SW 1271 (cell line): ENCODE measurements around the gene POLR2F.
"Not testable (repeated sequence)": the region's sequence is repeated elsewhere in the genome, so short reads cannot be mapped to it uniquely, and the experiment has no call there.

Experiments
- DNase-seq, 2 experiments: peaks; one replicate each; lab custom pipeline; 2025; lab: John Stamatoyannopoulos, UW

POLR2F gene

DNA sequence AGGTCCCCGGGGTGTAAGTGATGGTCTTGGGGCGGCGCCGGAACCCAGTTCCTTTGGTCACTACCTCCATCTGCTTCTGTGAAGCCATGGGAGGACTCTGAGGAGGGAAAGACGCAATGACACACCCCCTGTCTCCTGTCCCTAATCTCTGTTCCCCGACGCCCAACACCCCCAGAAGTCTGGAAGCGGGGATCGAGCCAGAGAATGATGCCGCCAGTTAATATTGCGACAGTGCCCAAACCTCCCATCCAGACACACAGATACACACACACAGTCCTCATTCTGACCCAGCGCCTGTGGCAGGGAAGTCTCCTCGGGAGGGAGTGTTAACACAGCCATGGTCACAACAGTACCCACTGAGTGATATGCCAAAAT lies 450 bp upstream of the POLR2F start:
- DNase-seq: no peak

DNA sequence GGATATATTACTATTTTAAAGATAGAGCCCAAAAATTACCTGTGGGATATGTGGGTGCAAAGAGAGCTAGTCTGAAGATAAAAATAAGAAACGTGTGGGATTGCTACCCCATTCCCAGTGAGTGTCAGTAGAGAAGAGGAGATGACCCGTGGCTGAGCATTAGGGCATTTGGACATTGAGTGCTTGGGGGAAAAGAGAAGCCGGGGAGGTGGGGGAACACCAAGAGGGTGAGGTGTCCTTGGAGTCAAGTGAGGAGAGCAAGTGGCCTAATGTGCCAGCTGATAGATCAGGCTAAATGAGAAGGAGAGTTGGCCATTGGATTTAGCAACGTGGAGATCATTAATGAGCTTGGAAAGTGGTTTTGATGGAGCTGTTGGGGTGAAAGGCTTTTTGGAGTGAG lies 1.2 kb downstream of the POLR2F start:
- no peak for DNase-seq

DNA sequence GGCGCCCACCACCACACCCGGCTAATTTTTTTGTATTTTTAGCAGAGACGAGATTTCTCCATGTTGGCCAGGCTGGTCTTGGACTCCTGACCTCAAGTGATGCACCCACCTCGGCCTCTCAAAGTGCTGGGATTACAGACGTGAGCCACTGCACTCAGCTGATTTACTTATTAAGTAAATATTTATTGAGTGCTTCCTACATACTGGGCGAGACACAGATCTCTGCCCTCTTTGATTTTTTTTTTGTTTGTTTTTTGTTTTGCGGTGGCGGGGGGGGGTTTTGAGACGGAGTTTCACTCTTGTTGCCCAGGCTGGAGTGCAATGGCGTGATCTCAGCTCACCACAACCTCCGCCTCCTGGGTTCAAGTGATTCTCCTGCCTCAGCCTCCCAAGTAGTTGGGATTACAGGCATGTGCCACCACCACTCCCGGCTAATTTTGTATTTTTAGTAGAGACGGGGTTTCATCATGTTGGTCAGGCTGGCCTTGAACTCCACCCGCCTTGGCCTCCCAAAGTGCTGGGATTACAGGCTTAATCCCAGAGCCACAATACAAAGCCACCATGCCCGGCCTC lies 2.4 kb downstream of the POLR2F start:
- not testable (repeated sequence) for DNase-seq

DNA sequence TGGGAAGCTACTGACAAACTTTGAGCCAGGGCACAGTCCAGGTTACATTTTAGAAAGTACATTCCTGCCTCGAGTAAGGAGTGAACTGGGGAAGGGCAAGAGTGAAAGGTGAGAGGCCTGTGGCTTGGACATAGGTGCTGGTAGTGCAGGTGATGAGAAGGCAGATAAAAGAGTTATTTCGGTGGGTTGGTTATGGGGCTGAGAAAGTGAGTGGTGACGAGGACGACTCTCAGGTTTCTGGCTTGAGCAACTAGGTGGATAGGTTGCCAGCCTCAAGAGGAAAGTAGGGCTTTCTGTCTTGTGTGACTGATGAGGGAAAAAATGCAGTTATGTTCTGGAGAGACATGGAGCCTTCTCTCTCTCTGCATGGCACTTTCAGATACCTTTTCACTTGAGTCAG lies 3.7 kb downstream of the POLR2F start:
- DNase-seq: no peak

DNA sequence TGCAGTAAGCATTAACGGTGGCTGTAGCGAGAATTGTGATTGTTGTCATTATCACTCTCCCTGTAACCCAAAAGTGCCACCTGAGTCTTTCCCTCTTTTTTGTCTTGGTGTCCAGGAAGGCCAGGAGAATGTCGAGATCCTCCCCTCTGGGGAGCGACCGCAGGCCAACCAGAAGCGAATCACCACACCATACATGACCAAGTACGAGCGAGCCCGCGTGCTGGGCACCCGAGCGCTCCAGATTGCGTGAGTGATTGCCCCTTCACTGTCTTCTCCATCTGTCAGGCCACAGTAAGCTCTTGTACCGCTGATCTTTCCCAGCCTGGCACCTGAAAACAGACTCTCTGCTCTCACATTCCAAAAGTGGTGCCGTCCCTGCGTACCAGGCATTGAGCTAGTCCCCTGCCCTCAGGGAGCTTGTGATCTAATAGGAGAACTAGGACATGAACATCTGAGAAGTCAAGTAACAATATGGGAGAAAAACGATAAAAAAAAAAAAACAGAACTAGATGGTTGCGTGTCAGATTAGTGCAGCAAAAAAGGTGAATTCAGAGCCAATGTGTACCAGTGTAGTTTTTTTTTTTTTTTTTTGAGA lies 5.8 kb downstream of the POLR2F start:
- no peak for DNase-seq

DNA sequence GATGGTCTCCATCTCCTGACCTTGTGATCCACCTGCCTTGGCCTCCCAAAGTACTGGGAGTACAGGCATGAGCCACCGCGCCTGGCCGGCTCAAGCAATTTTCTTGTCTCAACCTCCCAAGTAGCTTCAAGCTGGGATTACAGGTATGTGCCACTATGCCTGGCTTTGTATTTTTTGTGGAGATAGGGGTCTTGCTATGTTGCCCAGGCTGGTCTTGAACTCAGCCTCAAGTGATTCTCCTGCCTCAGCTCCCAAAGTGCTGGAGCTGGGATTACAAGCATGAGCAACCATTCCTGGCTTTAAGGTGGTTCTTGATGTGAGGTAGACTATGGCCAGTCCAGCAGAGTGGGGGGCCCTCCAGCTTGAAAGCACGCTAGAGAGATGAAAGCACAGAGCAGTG lies 7.6 kb downstream of the POLR2F start:
- no peak for DNase-seq

DNA sequence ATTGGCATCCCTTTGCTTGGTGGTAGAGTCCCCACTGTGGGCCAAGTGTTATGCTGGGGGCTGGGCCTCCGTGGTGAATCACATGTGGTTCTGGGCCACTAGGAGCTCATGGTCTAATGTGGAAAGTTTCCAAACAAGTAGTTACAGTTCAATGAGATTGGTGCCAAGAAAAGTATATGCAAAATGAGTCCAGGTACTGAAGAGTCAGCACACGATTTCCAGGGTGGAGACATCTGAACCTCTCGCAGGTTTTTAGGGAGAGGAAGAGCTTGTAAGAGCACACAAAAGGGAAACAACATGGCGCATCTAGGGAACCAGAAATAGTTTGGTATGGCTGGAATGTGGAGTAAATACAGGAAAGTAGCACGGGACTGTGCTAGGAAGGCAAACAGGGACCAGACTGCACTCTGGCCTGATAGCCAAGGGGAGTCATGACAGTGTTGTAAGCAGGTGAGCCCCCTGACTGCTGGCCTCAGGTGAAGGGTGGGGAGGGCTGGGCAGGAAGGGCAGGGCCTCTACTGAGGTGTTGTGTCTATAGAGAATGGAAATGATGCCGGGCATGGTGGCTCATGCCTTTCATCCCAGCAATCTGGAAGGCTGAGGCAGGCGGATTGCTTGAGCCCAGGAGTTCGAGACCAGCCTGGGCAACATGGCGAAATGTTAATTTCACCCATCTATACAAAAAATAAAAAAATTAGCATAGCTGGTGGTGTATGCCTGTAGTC lies 12.6 kb downstream of the POLR2F start:
- no peak for DNase-seq

DNA sequence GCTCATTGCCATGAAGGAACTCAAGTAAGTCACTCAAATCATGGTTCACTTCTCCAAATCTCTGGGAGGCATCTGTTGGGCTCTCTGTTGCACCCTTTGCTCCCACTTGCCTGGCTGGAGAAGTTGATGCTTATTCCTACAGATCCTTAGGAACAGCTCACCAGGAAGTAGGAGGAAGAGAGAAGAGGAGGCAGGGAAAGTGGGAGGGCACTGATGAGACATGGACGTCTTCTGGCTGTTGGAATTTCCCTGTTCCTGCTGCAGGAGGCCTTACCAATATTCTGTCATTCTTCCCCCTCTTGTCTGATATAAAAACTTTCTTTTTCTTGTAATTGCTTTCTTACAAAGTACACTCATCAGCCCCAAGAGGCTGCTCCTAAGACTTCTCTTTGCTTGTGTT lies 13.6 kb downstream of the POLR2F start:
- no peak for DNase-seq

DNA sequence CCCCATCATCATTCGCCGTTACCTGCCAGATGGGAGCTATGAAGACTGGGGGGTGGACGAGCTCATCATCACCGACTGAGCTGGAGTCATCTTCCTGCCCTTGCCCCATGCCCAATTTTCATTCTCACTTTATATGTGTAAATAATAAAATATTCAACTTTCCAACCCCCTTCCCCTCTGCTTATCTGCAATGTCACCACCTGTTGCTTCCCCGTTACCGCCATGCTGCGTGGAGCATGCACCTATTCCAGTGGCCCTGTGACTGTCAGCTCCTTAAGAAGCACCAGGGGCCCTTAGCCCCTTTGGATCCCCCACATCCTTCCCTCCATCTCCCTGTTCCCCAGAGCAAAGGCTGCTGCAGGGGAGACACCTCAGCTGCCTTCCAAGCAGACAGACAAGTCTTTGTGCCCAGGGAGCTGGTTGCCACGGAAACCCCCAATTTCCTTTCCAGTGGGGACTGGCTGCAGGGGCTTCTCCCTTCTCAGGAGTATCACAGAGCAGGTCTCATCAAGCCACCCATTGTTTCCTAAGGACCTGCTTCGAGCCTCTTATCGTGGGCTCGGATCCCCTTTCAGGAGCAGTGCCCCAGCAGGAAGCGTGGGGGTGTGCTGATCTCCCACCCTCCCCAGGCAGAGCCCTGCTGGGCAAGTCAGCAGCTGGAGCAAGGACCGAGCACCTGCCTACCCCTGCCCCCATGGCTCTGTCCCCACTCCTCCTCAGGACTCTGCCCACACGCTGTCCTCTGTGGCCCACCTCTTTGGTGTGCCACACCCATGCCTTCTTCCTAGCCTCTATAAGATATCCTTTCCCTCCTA lies 14.3 kb downstream of the POLR2F start:
- DNase-seq: no peak

DNA sequence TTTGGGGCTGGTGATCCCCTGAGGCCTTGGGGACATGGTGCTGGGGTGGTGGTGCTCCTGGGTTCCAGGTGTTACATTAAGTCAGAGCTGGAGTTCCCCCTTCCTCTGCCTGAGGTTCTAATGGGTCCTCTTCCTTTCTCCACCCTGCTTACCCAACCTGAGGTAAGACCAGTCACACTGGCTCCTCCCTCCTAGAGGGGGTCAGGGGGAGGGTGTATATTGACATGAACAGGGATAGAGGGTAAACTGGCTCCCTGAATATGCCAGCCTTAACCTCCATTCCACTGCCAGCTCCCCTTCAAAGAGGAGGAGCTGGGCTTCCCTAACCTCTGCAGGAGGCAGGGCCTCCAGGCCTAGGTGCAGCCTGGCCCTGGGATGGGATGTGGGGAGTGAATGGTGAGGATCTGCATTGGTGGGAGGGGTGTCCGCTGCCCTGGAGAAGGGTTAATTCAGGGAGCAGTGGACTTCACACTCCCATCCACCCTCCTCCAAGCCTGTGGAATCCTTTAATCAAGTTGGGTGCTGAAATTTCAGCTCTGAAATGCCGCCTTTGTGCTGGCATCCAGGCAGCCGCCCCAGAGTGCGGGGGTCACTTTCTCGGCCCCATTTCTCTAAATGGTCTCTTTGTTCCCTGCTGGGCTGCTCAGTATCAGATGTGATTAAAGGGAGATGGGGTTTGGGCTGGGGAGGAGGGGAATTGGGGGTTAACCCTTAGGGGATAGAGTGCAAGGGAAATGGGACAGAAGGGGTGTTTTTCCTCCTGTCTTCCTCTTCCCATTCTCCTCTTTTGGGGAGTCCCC lies 15.2 kb downstream of the POLR2F start:
- DNase-seq: no peak

DNA sequence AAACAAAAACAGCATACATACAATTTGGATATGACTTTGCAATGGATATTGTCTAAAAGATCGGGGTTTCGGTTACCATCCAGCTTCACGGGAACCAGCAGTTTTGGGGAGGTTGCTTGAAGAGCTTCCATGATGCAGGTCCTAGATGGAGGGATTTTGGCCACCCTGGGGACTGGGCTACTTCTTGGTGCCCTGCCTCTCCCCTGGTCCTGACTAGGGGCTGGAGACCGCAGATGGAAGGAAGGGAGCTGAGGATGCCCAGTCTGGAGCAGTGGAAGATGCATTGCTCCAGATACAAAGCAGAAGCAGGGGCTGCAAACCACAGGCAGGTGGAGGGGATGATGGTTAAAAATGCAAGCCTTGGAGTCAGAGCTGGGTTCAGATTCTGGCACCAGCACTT lies 17.4 kb downstream of the POLR2F start:
- no peak for DNase-seq

DNA sequence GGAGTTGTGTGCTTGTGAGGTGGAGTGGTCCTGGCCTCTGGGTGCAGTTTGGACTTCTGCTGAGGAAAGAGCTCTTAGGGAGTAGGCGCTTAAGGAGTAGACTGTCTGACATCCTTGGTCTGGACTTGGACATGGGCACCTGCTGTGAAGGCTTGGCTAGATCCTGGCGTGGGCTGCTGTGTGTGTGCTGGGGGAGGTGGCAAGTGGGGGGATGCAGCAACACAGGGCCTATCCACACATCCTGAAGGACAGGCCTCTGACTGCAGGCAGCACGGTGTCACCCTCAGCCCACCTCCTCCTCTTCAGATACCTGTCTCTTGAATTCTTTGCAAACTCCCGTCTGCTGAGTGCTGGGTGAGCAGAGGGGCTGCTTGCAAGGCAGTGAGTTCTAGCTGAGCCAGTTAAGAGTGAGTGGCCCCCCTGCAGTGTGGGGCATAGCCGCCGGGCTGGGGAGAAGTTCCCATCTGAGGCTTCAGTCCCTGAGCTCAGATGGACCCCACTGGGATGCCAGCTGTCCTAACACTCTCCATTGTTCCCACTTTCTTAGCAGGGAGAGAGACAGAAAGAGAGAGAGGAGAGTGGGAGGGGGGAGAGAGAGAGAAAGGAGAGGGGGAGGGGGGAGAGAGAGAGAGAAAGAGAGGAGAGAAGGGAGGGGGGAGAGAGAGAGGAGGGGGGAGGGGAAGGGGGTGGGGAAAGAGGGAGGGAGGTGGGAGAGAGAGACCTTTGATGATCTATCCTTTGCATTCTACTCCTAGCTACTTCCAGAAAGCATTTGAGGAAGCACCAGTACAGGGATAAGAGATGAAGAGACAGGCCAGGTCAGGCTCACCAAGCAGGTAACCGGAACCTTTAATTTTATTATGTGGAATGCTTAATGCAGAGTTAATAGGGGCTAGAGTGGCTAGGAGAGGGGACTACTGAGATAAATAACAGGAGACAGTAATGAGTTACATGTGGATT lies 18.3 kb downstream of the POLR2F start:
- no peak for DNase-seq

DNA sequence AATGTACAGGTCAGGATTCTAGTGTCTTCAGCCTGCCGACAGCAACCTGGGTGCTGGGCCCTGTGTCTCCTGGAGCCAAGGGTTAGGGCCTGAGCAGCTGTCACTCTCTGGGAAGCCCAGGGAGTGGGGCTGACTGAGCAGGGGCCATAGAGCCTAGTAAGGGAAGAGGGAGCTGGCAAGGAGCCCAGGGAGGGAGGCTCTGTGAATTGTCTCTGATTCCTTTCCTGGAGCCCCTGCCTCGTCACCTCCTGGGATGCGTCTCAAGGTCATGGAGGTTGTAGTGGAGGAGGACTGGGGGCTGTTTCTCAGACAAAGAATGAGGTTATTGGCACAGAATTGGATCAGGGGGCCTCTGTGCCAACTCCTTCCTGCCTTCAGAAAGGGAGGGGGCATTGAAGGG lies 19.0 kb downstream of the POLR2F start:
- DNase-seq: no peak

DNA sequence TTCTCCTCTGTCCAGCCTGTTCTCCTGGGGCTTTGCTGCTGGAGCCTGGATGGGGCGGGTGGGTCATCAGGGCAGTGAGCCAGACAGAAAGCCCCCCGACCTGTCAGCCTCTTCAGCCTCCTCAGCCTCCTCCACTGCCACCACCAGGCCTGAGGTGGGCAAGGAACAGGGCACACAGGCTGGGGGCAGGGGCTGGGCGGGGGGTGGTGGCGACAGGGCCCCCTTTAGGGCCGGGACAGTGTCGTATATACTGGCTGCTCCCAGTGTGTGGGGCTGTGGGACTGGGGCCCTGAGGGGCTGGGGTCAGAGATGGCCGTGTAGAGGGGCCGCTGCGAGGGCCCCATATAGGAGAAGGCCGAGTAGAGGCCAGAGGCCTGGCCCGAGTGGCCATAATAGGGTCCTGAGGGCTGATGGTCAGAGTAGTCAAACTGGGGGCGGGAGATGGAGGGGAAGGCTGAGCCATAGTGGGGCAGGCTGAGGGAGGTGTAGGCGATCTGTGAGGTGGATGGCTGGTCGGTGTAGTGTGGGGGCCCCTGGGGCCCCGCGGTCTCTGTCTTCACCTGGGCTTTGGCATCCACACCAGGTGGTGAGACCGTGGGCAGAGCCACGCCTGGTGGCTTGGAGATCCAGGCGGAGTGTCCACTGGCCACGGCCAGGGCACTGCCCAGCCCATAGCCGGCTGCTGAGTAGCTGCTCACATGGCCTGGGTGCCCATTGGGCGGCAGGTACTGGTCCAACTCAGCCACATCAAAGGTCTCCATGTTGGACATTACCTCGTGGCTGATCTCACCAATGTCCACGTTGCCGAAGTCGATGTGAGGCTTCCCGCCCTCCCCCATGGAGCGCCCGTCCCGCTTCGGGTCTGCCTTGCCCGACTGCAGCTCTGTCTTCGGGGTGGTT lies 20.0 kb downstream of the POLR2F start:
- DNase-seq: no peak

DNA sequence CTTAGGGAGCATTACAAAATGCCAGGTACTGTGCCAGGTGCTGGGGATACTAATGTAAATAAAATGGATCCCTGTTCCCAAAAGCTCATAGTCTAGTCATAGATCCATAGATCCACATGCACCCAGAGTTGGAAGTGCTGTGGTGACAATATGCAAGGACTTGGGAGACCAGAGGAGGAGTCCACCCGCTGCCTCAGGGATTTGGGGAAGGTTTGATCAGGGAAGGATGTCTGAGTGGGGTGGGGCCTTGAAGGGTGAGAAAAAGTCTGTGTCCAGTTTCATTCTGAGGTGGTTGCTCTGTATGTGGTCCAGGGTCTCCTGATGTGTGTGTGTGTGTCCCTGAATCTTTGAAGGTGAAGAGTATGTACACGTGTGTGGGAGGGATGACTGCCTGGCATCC lies 21.7 kb downstream of the POLR2F start:
- DNase-seq: no peak

DNA sequence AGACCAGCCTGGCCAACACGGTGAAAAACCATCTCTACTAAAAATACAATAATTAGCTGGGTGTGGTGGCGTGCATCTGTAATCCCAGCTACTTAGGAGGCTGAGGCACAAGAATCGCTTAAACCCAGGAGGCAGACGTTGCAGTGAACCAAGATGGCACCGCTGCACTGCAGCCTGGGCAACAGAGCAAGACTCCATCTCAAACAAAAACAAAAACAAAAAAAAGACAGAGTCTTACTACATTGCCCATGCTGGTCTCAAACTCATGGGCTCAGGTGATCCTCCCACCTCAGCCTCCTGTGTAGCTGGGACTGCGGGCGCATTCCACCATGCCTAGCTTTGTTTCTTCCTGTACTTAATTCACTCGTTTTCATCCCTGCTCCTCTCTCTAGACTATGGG lies 22.5 kb downstream of the POLR2F start:
- DNase-seq: not testable (repeated sequence)

DNA sequence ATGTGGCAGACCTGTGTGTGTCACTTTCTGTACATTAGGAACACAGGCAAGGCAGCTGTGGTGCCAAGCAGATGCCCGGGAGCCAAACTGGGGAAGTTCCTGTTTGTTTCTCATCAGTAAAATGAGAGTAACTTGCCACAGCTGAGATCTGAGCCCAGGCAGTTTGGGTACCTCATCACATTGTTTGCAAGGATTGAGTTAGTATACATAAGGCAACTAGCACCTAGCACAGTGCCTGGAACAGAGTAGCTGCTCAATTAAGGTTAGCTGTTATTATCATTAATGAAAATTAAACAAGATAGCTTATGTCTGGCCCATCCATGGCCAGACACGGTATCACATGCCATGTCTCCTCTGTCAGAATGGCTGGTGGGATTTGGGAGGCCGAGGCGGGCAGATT lies 23.0 kb downstream of the POLR2F start:
- DNase-seq: no peak

DNA sequence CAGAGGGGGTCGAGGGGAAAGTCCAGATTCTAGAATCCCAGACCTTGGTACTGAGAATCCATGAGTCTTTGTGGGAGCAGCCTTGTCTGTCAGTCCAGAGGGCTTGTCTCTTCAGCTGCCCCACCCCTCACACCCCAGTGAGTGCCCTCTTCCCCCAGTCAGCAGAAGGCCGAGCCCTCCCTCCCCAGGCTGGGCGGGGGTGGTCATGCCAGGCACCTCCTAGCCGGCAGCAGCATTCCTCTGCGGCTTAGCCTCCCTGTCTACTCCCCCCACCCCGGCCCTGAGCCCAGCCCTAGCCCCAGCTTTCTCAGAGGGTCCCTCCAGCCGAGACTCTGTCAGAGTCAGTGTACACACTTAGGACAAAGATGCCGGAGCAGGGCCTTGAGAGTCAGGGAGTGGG lies 26.3 kb downstream of the POLR2F start:
- no peak for DNase-seq

DNA sequence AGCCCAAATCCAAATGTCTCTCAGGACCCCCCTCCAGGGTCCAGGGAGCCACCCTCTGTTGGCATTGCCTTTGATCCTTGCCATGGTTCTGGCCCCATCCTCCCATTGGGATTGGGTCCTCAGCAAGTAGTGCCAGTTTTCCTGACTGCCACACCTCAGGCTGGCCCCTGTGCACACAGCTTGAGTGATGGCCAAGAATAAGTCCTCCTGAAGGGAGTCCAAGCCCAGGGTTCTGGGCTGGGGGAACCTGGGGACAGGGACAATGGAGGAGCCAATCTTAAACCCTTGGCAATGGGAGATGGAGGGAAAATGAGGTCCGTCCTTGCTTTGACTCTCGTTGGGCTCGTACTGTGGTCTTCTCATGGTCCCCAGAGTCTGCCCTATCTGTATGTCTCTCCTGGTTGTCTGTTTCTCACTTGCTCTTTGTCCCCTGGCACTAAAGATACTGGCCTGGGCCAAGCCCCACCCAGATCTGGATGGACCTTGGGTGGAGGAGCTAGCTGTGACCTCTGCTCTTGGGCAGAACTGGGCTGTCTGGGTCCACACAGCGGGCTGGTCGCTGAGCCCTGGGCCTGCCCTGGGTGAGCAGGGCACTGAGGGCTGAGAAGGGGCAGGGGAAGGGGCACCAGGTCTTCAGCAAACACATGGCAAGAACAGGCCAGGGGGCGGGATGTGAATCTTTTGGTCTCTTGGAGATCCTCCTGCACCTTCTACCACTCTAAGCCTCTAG lies 27.9 kb downstream of the POLR2F start:
- no peak for DNase-seq
